PC-3 (cell line): Measurements from ENCODE around the gene RTTN. TPM values are rescaled to one million over a fixed set of nuclear protein-coding genes. Genes with fewer than 3 reads are reported as not detected.

ENCODE experiments used
- ATAC-seq: fragments of 200-7000 bp; cut with Tn5 transposase; 2 replicates; pipeline ENCODE4 v1.9.1; 2020; ENCODE audit warnings: mild to moderate bottlenecking, moderate library complexity
- BruUV-seq: library from RNA; stranded (reverse); fragments of 400-500 nt; replicated peaks from 2 replicates; lab custom pipeline; 2021; lab: Mats Ljungman, UMichigan
- CTCF ChIA-PET: fragments of 300-600 bp; sonication (Branson Sonifier 250); formaldehyde crosslinking; loops from one replicate; lab custom pipeline; 2022; ENCODE audit warnings: antibody characterized with exemption; lab: Charles Lee
- POLR2A ChIA-PET: fragments of 300-600 bp; sonication (Branson Sonifier 250); formaldehyde crosslinking; loops from one replicate; lab custom pipeline; 2022; ENCODE audit warnings: antibody characterized with exemption; ENCODE audit not compliant: unreplicated experiment; lab: Charles Lee
- DNase-seq: peaks from one replicate; pipeline ENCODE4 v3.0.0-alpha.2; 2015
- H2AFZ ChIP-seq: fragments of 300-600 bp; sonication (generic); 2 replicates; pipeline ENCODE4 v1.6.0; 2016; ENCODE audit warnings: antibody characterized with exemption, low read length
- H3F3A ChIP-seq: fragments of 300-600 bp; sonication (generic); one replicate; pipeline ENCODE4 v1.6.0; 2017; ENCODE audit warnings: antibody characterized with exemption, low read length, control low read depth, mild to moderate bottlenecking; ENCODE audit not compliant: unreplicated experiment
- H3K27ac ChIP-seq: fragments of 300-600 bp; sonication (generic); 2 replicates; pipeline ENCODE4 v1.5.1; 2016; ENCODE audit warnings: mild to moderate bottlenecking, low read length
- H3K27me3 ChIP-seq: fragments of 300-600 bp; sonication (generic); 2 replicates; pipeline ENCODE4 v1.6.1; 2016; ENCODE audit warnings: low read length, mixed read lengths
- H3K36me3 ChIP-seq: fragments of 300-600 bp; sonication (generic); 2 replicates; pipeline ENCODE4 v1.6.1; 2016; ENCODE audit warnings: low read depth, mixed run types, low read length, mixed read lengths
- H3K4me1 ChIP-seq: fragments of 300-600 bp; sonication (generic); 2 replicates; pipeline ENCODE4 v1.5.1; 2016; ENCODE audit warnings: low read length; ENCODE audit not compliant: insufficient read depth
- H3K4me2 ChIP-seq: fragments of 300-600 bp; sonication (generic); 2 replicates; pipeline ENCODE4 v1.6.0; 2016; ENCODE audit warnings: low read length
- H3K4me3 ChIP-seq: fragments of 300-600 bp; sonication (generic); 2 replicates; pipeline ENCODE4 v1.5.1; 2016; ENCODE audit warnings: mild to moderate bottlenecking, low read length, mixed read lengths
- H3K79me2 ChIP-seq: fragments of 300-600 bp; sonication (generic); 2 replicates; pipeline ENCODE4 v1.6.1; 2017; ENCODE audit warnings: low read length, mixed read lengths
- H3K9ac ChIP-seq: fragments of 300-600 bp; sonication (generic); 2 replicates; pipeline ENCODE4 v1.6.0; 2016; ENCODE audit warnings: mild to moderate bottlenecking, low read length
- H3K9me2 ChIP-seq: fragments of 300-600 bp; sonication (generic); replicated peaks from 2 replicates; pipeline ENCODE4 v1.6.1; 2016; ENCODE audit warnings: mixed run types, low read length, mixed read lengths
- H3K9me3 ChIP-seq: fragments of 300-600 bp; sonication (generic); 2 replicates; pipeline ENCODE4 v1.6.1; 2016; ENCODE audit warnings: low read length, mixed read lengths
- H4K20me1 ChIP-seq: fragments of 300-600 bp; sonication (generic); 2 replicates; pipeline ENCODE4 v1.6.1; 2016; ENCODE audit warnings: low read length, mixed read lengths
- EZH2 ChIP-seq: fragments of 300-600 bp; sonication (generic); IDR thresholded peaks from one replicate; pipeline ENCODE4 v1.6.1; 2017; ENCODE audit warnings: antibody characterized with exemption, mild to moderate bottlenecking, low read length; ENCODE audit not compliant: unreplicated experiment
- EZH2phosphoT487 ChIP-seq: fragments of 300-600 bp; sonication (generic); IDR thresholded peaks from 2 replicates; pipeline ENCODE4 v1.6.1; 2018; ENCODE audit warnings: mild to moderate bottlenecking, antibody characterized with exemption, low read length, borderline replicate concordance
- intact Hi-C: fragments of 100-400 bp; cut with micrococcal nuclease; formaldehyde crosslinking; loops from 2 replicates; pipeline ENCODE4 v1.9.0; 2023
- total RNA-seq: library from RNA; depleted of rRNA; stranded (reverse); fragments of >200 nt; gene quantifications from 2 replicates; pipeline ENCODE4 v1.2.3, GENCODE V29; 2014
- TF ChIP-seq, protein P1 (sequence below): fragments of 300-600 bp; sonication (generic); conservative IDR thresholded peaks from 2 replicates; pipeline ENCODE4 v1.5.1; 2017; ENCODE audit warnings: antibody characterized with exemption, low read depth, mild to moderate bottlenecking, low read length

Gene RTTN
- total RNA-seq, 1 experiment from 2014 or later, result 24.7 TPM

DNA sequence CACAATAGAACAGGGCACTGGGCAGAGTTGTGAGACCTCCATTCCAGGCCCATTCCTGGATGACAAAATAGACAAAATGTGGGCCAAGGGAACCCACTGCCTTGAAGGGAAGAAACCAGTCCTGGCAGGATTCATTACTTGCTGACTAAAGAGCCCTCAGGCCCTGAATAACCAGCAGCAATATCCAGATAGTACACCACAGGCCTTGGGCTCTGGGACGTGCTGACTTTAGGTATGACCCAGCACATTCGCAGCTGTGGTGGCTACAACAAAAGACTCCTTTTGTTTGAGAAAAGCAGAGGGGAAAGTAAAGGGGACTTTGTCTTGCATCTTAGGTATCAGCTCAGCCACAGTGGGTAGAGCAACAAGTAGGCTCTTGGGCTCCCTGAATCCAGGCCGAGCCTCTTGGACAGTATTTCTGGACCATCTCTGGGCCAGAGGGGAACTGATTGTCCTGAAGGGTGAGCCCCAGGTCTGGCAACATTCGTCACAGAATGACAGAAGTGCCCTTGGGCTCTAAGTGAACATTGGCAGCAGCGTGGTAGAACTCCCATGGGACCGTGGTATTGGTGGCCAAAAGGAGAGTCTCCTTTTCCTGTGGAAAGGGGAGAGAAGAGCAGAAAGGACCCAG lies 167.9 kb downstream of the RTTN start:
- no peaks in the 10 kb centered on the region for H3K9me2 ChIP-seq
- H3K36me3 ChIP-seq, result no peaks in the 10 kb centered on the region
- no peaks in the 10 kb centered on the region for H3K79me2 ChIP-seq
- DNase-seq (no peak), ATAC-seq (no peak)
- no peak overlapping the region for H3K27ac ChIP-seq
- H3F3A ChIP-seq, result no peaks in the 10 kb centered on the region
- ChIA-PET CTCF (no interaction called here), POLR2A (no interaction called here)
- no peak for TF ChIP-seq EZH2phosphoT487
- no peak for TF ChIP-seq EZH2
- TF ChIP-seq, protein P1, sequence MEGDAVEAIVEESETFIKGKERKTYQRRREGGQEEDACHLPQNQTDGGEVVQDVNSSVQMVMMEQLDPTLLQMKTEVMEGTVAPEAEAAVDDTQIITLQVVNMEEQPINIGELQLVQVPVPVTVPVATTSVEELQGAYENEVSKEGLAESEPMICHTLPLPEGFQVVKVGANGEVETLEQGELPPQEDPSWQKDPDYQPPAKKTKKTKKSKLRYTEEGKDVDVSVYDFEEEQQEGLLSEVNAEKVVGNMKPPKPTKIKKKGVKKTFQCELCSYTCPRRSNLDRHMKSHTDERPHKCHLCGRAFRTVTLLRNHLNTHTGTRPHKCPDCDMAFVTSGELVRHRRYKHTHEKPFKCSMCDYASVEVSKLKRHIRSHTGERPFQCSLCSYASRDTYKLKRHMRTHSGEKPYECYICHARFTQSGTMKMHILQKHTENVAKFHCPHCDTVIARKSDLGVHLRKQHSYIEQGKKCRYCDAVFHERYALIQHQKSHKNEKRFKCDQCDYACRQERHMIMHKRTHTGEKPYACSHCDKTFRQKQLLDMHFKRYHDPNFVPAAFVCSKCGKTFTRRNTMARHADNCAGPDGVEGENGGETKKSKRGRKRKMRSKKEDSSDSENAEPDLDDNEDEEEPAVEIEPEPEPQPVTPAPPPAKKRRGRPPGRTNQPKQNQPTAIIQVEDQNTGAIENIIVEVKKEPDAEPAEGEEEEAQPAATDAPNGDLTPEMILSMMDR, result no peak
- intact Hi-C loops, result no loop called here
- no peak overlapping the region for H3K4me2 ChIP-seq
- H3K9ac ChIP-seq, result no peak overlapping the region
- no peaks in the 10 kb centered on the region for H3K9me3 ChIP-seq
- no peaks in the 10 kb centered on the region for H3K4me1 ChIP-seq
- H4K20me1 ChIP-seq, result no peaks in the 10 kb centered on the region
- no peaks in the 10 kb centered on the region for H3K27me3 ChIP-seq
- BruUV-seq, result no TSS peak
- no peak overlapping the region for H3K4me3 ChIP-seq
- H2AFZ ChIP-seq, result no peak overlapping the region

DNA sequence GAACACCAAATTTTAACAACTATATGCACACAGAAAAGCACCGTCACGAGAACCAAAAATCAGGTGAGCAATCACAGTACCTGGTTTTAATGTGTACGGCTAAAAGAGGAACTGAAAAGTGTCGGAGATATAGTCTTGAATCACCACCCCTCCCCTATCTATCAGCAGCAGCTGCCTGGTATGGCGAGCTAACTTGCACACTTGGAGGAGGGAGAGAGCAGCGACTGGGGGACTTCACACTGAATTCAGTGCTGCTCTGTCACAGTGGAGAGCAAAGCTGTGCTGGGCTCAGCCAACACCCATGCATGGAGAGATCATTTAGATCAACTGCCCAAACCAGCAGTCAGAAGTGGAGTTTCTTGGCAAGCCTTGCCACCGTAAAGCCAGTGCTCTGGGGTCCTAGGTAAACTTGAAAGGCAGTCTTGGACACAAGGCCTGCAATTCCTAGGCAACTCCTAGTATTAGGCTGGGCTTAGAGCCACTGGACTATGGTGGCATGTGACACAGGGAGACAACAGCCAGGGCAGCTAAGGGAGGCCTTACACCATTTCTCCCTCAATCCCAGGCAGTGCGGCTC lies 168.6 kb downstream of the RTTN start:
- DNase-seq, result no peak
- no peak for ATAC-seq
- H3K9ac ChIP-seq, result no peak overlapping the region
- no peak for TF ChIP-seq EZH2
- TF ChIP-seq, protein P1, result no peak
- TF ChIP-seq EZH2phosphoT487, result no peak
- no peaks in the 10 kb centered on the region for H3F3A ChIP-seq
- no peaks in the 10 kb centered on the region for H4K20me1 ChIP-seq
- H2AFZ ChIP-seq, result no peak overlapping the region
- H3K4me1 ChIP-seq, result no peaks in the 10 kb centered on the region
- intact Hi-C loops, result no loop called here
- ChIA-PET POLR2A (no interaction called here), CTCF (no interaction called here)
- no peaks in the 10 kb centered on the region for H3K36me3 ChIP-seq
- no peaks in the 10 kb centered on the region for H3K27me3 ChIP-seq
- no TSS peak for BruUV-seq
- no peaks in the 10 kb centered on the region for H3K9me2 ChIP-seq
- H3K9me3 ChIP-seq, result no peaks in the 10 kb centered on the region
- no peaks in the 10 kb centered on the region for H3K79me2 ChIP-seq
- no peak overlapping the region for H3K4me3 ChIP-seq
- H3K4me2 ChIP-seq, result no peak overlapping the region
- H3K27ac ChIP-seq, result no peak overlapping the region

- DNase-seq (no peak), ATAC-seq (no peak)
- no peaks in the 10 kb centered on the region for H3K79me2 ChIP-seq
- intact Hi-C loops, result no loop called here
- no peaks in the 10 kb centered on the region for H3K36me3 ChIP-seq
- H3K4me1 ChIP-seq, result no peaks in the 10 kb centered on the region
- ChIA-PET POLR2A (no interaction called here), CTCF (no interaction called here)
- no peak overlapping the region for H3K27ac ChIP-seq
- no TSS peak for BruUV-seq
- TF ChIP-seq EZH2phosphoT487 (no peak), EZH2 (no peak)
- TF ChIP-seq, protein P1, result no peak
- no peaks in the 10 kb centered on the region for H3F3A ChIP-seq
- H3K9me2 ChIP-seq, result no peaks in the 10 kb centered on the region
- no peak overlapping the region for H3K9ac ChIP-seq
- no peak overlapping the region for H3K4me3 ChIP-seq
- no peaks in the 10 kb centered on the region for H3K27me3 ChIP-seq
- no peak overlapping the region for H2AFZ ChIP-seq
- H3K9me3 ChIP-seq, result no peaks in the 10 kb centered on the region
- H4K20me1 ChIP-seq, result no peaks in the 10 kb centered on the region
- H3K4me2 ChIP-seq, result no peak overlapping the region
Observed at GRCh38 chr18:70036168-70036567, 169.3 kb downstream of the RTTN start.
